Left ventricle myocardium inferior (tissue), 1 donor: Measurements from ENCODE around the gene C8G. TPM values are rescaled to one million over a fixed set of nuclear protein-coding genes. Genes with fewer than 3 reads are reported as not detected.
A peak's percentile ranks its signal among the peaks of the same experiment; 100 is the strongest.

ENCODE experiments used
- DNase-seq: peaks from one replicate; pipeline ENCODE4 v3.0.0-alpha.2; 2020
- H3K27ac ChIP-seq: fragments of 200-600 bp; replicated peaks from 2 replicates; pipeline ENCODE4 v1.8.0; 2021
- H3K27me3 ChIP-seq: fragments of 200-600 bp; 2 replicates; pipeline ENCODE4 v1.8.0; 2021; ENCODE audit warnings: low read depth
- H3K36me3 ChIP-seq: fragments of 200-600 bp; 2 replicates; pipeline ENCODE4 v1.8.0; 2021
- H3K4me1 ChIP-seq: fragments of 200-600 bp; 2 replicates; pipeline ENCODE4 v1.8.0; 2021
- H3K4me3 ChIP-seq: fragments of 200-600 bp; 2 replicates; pipeline ENCODE4 v1.8.0; 2021; ENCODE audit warnings: mild to moderate bottlenecking, moderate library complexity
- H3K9me3 ChIP-seq: fragments of 200-600 bp; replicated peaks from 2 replicates; pipeline ENCODE4 v1.8.0; 2021
- intact Hi-C: fragments of 100-400 bp; cut with micrococcal nuclease; formaldehyde crosslinking; loops from one replicate; pipeline ENCODE4 v1.11.0; 2022
- total RNA-seq: library from RNA; stranded (reverse); fragmentation: NEBNext Ultra II Directional; extraction: Animal tissue kit (Norgen Biotek cat#: 25700); gene quantifications from one replicate; pipeline ENCODE4 v1.2.1, GENCODE V29; 2021
- TF ChIP-seq, protein P1 (sequence below): fragments of 200-600 bp; IDR thresholded peaks from 2 replicates; pipeline ENCODE4 v1.8.0; 2021; ENCODE audit warnings: antibody characterized with exemption, mild to moderate bottlenecking, borderline replicate concordance
- donor health status: DM: no; HTN: yes; CAD: no; lungs with severe emphysema.

Gene C8G
- total RNA-seq, 1 donor from 2014 or later, result 3.6 TPM

DNA sequence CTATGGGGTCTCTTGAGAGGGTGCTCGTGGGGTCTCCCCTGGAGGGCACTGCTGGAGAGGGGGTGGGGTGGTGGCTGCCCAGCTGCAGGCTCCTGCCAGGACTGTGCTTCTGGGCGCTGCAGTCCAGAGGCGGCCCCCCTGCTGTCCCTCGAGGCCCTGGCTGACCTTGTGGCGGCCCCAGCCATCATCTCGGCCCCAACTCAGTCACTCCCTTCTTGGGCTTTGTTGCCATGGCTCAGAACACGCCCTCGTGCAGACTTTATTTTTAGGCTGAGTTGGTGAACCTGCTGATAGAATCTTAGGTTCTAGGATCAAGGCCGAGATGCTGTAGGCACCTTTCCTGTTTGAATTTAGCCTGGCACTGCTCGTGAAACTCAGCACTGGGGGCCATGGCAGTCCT is 23.3 kb upstream of the C8G start:
- DNase-seq, result no peak
- TF ChIP-seq, protein P1, sequence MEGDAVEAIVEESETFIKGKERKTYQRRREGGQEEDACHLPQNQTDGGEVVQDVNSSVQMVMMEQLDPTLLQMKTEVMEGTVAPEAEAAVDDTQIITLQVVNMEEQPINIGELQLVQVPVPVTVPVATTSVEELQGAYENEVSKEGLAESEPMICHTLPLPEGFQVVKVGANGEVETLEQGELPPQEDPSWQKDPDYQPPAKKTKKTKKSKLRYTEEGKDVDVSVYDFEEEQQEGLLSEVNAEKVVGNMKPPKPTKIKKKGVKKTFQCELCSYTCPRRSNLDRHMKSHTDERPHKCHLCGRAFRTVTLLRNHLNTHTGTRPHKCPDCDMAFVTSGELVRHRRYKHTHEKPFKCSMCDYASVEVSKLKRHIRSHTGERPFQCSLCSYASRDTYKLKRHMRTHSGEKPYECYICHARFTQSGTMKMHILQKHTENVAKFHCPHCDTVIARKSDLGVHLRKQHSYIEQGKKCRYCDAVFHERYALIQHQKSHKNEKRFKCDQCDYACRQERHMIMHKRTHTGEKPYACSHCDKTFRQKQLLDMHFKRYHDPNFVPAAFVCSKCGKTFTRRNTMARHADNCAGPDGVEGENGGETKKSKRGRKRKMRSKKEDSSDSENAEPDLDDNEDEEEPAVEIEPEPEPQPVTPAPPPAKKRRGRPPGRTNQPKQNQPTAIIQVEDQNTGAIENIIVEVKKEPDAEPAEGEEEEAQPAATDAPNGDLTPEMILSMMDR, result no peak
- intact Hi-C loops, result loop anchor here (10.0 kb wide), 1 partner anchor 57 kb away; the partner anchor contains the start of gene EDF1
- peaks cover 56% of the 10 kb centered on the region for H3K4me1 ChIP-seq
- peak overlapping the region; percentile 4 for H3K4me3 ChIP-seq
- H3K27me3 ChIP-seq, result no peaks in the 10 kb centered on the region
- H3K9me3 ChIP-seq, result no peaks in the 10 kb centered on the region
- H3K27ac ChIP-seq, result peak overlapping the region; percentile 81
- H3K36me3 ChIP-seq, result peaks cover 50% of the 10 kb centered on the region

DNA sequence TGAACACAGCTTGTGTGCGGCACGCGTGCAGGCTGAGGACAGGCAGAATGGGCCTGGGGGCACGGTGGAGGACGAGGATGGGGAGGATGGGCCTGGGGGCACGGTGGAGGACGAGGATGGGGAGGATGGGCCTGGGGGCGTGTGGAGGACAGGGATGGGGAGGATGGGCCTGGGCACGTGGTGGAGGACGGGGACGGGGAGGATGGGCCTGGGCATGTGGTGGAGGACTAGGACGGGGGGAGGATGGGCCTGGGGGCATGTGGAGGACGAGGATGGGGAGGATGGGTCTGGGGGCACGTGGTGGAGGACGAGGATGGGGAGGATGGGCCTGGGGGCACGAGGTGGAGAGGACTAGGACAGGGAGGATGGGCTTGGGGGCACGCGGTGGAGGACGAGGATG is 22.5 kb upstream of the C8G start:
- Histone ChIP-seq H3K27ac (peak overlapping the region; percentile 81), H3K9me3 (no peaks in the 10 kb centered on the region), H3K4me3 (no peak overlapping the region), H3K36me3 (peaks cover 42% of the 10 kb centered on the region), H3K27me3 (no peaks in the 10 kb centered on the region), H3K4me1 (peaks cover 64% of the 10 kb centered on the region)
- DNase-seq, result no peak
- TF ChIP-seq, protein P1, result no peak
- intact Hi-C loops, result loop anchor here (10.0 kb wide), 1 partner anchor 58 kb away; the partner anchor contains the start of gene EDF1

DNA sequence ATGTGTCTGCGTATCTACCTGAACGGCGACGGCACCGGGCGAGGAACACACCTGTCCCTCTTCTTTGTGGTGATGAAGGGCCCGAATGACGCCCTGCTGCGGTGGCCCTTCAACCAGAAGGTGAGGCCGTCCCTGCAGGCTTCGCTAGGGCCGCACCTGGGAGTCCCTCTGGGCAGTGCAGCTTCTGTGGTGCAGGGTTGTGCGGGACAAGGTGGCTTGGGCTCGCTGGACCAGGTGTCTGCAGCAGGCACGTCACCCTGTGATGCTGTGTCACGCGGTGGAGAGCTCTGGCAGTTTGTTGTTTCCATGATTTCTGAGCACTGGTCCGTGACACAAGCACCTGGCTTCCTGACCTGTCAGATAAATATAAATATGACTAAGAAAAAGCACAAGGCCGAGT is 21.2 kb upstream of the C8G start:
- no peak for DNase-seq
- intact Hi-C loops, result loop anchor here (10.0 kb wide), 1 partner anchor 59 kb away; the partner anchor contains the start of gene EDF1
- TF ChIP-seq, protein P1, result no peak
- Histone ChIP-seq H3K9me3 (no peaks in the 10 kb centered on the region), H3K27ac (peak overlapping the region; percentile 74), H3K4me1 (peaks cover 78% of the 10 kb centered on the region), H3K4me3 (no peak overlapping the region), H3K27me3 (no peaks in the 10 kb centered on the region), H3K36me3 (peaks cover 34% of the 10 kb centered on the region)

DNA sequence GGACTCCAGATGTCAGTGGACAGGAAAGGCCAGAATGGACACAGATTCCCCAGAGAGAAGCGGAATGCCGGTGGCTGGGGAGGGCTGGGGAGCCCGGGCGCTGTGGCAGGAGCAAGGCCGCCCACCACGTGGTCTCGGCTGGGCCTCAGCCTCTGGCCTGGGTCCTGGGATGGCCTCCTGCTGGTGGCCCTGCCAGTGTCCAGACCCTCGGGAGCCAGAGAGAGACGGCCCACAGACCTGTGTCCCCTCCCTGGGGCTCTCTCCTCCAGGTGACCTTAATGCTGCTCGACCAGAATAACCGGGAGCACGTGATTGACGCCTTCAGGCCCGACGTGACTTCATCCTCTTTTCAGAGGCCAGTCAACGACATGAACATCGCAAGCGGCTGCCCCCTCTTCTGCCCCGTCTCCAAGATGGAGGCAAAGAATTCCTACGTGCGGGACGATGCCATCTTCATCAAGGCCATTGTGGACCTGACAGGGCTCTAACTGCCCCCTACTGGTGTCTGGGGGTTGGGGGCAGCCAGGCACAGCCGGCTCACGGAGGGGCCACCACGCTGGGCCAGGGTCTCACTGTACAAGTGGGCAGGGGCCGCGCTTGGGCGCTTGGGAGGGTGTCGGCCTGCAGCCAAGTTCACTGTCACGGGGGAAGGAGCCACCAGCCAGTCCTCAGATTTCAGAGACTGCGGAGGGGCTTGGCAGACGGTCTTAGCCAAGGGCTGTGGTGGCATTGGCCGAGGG is 19.5 kb upstream of the C8G start:
- peak; percentile 58 for DNase-seq
- Histone ChIP-seq H3K27me3 (no peaks in the 10 kb centered on the region), H3K4me1 (peaks cover 94% of the 10 kb centered on the region), H3K4me3 (no peak overlapping the region), H3K27ac (peak overlapping the region; percentile 74), H3K36me3 (peaks cover 25% of the 10 kb centered on the region), H3K9me3 (no peaks in the 10 kb centered on the region)
- intact Hi-C loops, result loop anchor here (10.0 kb wide), 1 partner anchor 61 kb away; the partner anchor contains the start of gene EDF1
- TF ChIP-seq, protein P1, result peak; percentile 32

DNA sequence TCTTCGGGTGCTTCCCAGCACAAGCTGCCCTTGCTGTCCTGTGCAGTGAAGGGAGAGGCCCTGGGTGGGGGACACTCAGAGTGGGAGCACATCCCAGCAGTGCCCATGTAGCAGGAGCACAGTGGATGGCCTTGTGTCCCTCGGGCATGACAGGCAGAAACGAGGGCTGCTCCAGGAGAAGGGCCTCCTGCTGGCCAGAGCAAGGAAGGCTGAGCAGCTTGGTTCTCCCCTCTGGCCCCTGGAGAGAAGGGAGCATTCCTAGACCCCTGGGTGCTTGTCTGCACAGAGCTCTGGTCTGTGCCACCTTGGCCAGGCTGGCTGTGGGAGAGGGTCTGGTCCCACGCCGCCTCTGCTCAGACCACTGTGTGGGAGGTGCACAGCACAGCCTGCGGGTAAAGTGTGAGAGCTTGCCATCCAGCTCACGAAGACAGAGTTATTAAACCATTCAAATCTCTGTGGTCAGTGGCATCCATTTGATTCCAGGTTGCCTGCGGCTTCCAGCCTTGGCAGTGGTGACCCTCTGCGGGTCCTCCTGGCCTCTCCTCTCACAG is 18.8 kb upstream of the C8G start:
- no peaks in the 10 kb centered on the region for H3K27me3 ChIP-seq
- H3K27ac ChIP-seq, result peak overlapping the region; percentile 74
- no peaks in the 10 kb centered on the region for H3K9me3 ChIP-seq
- TF ChIP-seq, protein P1, result no peak
- intact Hi-C loops, result loop anchor here (10.0 kb wide), 1 partner anchor 61 kb away; the partner anchor contains the start of gene EDF1
- H3K4me3 ChIP-seq, result no peak overlapping the region
- DNase-seq, result no peak
- peaks cover 19% of the 10 kb centered on the region for H3K36me3 ChIP-seq
- peaks cover 90% of the 10 kb centered on the region for H3K4me1 ChIP-seq
